NCI-H2107 treated with DMSO at 0.1 percent for 48 hours (cell line): ENCODE measurements around the gene TEC.

Source experiments
- DNase-seq: peaks from one replicate; lab custom pipeline; 2025; ENCODE audit not compliant: unreplicated experiment; lab: John Stamatoyannopoulos, UW

The TEC gene

DNA sequence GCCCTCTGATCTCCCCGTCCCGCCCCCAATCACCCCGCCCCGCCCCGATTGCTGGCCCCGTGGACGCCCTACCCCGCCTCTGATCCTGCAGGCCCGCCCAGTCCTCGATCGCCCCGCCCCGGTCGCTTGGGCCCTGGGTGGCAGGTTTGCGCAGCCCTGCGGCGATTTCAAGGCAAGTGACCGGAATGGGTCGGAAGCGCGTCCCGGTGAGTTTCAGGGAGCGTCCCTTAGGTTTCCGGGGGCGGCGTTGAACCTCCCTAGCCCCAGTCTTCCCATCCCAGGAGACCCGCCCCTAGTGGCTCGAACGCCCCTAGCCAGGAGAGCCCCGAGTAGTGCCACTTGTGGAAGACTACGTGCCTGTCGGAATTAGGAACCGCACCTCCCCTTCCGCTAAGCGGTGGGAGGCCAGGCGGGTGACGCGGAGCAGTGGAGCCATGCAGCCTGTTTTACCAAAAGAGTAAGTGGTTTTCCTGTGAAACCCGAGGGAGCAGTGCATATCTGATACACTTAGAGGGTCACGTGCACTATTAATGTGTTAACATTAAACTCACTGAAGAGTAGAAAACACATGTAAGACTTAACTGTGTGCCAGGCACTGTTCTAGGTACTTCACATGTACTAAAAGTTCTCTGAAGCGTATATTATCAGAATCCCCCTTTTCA, 354 bp upstream of the TEC start:
- peak; percentile 13 for DNase-seq

DNA sequence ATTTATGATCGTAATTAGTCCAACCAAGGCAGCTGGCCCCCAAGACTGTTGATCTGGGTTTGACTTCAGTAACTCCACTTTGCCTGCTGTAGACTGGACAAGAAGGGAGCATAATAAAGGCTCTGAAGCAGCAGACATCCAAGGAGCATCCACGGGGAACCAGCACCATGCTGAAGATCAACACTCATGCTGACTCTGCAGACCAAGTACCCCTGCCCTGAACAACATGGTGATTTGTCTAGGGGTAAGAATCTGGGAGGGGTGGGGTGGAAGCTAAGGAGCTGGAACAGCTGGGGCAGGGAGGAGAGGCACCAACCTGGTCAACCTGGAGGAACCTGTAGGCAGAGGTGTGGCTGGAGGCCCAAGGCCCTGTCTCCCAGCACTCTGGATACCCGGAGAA, 2.1 kb downstream of the TEC start:
- DNase-seq, result no peak

DNA sequence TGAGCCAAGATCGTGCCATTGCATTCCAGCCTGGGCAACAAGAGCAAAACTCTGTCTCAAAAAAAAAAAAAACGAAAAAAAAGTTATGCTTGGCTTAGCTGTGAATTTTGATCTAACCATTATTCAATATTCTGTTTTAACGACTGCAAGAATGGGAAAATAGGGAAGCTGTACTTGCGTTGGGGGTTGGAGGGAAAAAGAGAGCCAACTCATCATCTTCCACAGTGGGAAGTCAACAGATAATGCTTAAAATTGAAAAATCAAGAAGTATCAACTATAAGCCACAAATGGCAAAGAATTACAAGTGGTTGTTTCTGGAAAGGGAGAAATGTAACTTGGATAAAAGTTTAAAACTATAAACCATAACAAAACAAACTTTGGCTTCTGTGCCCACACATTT, 2.9 kb downstream of the TEC start:
- DNase-seq, result no peak

DNA sequence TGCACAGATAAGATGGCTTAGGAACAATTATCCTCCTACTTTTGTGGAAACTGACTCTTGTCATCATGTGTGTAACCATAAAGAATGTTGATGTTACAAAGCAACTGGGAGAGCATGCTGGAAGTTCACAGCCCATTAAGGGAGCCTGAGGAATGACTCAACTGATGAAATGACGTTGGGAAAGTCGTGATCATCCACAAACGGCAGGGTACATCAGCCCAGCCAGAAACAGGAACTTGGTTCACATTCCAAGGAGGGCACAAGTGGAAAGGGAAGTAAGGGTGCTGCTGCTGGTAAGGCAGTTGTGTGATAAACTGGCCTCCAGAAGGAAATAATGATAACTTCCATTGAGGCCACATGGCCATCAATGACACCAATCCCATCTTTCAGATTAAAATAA, 6.7 kb downstream of the TEC start:
- DNase-seq, result no peak

DNA sequence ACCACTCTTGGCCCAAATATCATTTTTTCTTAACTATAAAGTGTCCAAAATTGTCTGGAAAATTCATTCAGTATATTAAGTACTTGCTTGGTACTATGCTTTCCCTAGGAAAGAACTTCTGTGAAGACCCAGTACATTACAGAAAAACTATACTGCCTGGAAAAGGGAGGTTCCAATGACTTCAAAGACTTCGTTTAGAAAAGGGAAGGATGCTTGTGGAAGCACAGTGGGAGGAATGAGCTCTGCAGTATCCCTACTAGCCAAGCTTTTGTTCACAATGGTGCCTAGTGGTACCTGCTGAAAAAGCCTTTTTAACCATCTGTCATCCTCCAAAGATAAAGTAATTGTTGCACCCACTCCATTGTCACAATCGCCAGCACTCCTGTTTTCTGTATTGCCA, 7.2 kb downstream of the TEC start:
- no peak for DNase-seq

DNA sequence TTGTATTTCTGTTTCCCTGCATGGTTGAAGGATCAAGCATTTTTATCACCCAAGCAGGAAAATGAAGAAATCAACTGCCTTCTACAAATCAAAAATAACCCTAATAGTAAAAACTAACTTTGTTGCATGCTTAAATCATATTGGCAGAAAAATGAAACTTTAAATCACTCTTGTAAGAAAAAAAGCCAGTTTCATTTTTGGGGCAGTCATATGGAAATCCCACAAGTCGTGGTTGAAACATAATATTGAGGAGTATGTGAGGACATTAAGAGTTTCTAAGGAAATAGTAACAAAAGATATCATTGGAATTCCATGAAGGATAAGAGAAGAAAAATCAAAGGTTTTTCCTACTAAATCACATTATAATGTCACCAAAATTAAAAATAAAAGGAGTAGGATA, 8.4 kb downstream of the TEC start:
- no peak for DNase-seq

DNA sequence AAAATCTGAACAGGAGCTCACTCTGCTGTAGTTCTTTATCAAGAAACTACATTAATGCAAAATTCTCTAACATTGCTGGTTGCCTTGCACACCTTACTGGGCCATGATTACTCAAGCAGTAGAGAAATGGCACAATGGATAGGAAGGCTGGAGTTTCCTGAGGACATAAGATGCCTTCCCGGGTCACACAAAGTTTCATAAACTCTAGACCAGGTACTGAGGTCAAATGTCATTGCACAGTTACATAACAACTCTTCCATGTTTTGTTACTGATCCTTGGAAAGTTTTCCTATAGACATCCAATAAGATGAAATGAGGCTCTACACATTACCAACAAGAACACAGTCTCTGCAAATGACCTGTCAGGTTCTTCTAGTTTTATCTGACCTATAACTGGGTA, 9.9 kb downstream of the TEC start:
- no peak for DNase-seq

DNA sequence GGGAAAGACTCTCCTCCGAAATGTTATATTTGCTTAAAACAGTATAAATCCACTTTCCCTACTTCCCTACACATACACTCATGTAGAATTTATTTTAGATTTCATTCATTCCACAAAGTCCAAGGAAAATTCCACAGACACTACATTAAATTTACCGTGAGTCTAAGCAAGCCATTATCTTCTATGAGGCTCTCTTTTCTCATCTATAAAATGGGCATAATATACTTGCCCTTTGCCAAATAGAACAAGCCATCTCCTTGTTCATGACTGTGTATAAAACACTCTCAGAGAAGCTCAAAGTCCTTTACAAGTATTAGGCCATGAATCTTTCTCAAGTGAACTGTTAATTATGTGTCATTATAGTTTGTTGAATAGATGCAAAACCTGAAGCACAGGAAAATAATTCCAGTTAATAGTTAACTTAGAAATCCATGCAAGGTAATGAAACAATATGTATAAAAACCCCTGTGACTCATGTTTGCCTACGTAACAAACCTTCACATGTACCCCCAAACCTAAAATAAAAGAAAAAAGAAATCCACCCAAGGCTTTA, 10.7 kb downstream of the TEC start:
- no peak for DNase-seq

DNA sequence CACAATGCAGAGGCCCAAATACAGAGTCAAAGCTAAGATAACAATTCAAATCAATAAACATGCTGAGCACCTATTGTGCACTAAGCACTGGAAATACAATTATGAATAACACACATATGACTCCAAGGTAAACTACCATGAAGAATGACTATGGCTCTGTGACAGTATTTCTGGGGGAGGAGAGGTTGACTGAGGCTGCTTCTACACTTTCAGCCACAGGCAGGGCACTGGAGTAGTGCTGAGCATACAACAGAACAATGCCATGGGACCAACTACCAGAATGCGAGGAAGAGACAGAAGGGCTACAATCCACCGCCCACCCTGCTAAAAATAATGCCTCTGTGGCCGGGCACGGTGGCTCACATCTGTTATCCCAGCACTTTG, 13.7 kb downstream of the TEC start:
- DNase-seq, result no peak

DNA sequence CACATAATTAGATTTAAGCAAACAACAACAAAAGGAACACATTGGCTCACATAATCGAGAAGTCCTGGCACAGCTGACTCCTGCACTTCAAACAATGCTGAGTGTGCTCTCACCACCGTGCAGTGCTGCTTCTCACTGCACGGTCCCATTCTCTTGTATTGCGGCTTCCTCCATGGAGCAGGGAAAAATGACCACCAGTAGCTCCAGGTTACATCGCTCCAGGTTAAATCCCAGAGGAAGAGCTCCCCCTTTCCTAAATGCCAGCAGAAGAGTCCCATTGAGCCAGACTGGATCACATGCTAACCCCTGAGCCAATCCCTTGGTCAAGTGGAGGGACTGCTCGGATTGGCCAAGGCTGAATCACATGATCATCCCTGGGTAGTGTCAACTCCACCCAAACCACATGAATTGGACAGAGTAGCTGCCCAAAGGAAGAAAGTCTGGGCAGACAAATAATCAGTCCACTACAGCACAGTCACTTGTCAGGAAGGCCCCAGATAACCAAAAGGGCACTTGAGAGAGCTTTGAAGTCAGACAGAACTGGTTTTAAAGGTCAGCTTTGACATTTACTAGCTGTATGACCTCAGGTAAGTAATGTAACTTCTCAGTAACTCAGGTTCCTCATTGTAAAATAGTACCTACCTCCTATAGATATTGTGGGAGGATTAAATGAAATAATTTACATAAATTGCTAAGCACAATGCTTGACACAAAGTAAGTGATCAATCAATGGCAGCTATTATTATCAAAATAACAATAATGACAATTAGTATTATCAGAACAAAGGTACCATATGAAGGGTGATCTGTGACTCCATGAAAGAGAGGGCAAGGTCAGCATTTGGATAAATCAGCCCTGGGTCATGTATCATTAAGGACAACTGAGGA, 14.3 kb downstream of the TEC start:
- DNase-seq, result no peak

DNA sequence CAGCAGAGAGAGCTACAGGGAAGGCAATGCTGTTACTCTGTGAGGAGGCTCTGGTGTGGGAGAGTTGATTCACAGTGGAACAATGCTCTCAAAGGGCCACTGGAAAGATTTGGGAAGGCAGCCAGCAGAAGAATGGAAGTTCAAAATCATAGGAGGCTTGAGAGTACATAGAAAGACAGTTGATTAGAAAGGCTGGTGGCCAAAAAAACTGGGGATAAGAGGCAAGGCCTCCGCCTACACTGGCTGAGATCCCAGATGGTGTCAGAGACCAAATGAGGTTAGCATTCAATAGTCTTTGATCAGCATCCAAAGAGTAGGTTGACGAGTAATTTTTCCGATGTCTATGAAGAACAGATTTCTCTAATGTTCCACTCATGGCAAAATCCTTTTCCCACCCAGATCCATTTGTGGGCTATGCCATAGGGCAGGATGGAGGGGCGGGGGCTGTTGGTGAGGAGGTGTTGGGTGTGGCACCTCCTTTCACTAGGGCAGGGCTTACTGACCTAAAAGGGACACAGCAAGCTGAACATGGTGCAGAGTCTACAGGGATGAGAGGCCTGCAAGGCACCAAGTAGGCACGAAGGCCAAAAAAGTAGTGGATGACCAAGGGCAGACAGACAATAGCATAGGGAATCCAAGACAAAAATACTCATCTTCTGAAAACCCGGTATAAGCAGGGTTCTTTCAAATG, 15.1 kb downstream of the TEC start:
- no peak for DNase-seq

DNA sequence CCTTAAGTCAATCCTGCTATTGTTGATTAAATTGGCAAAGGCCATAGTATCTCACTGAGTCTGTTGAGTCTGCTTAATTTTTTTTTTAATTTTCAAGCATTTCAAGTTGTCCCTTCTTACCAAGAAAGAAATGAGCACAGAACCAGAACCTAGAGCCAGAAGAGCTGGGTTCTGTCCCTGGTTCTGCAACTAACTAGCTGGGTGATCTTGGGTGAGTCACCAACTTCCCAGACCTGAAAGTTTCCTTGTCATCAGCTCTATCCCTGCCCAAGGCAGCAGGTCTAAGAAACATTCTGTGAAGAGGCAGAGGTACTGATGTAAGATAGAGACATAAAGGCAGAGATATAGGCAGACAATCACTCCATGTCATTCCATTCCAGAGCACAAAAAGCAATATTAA, 17.3 kb downstream of the TEC start:
- DNase-seq, result no peak

DNA sequence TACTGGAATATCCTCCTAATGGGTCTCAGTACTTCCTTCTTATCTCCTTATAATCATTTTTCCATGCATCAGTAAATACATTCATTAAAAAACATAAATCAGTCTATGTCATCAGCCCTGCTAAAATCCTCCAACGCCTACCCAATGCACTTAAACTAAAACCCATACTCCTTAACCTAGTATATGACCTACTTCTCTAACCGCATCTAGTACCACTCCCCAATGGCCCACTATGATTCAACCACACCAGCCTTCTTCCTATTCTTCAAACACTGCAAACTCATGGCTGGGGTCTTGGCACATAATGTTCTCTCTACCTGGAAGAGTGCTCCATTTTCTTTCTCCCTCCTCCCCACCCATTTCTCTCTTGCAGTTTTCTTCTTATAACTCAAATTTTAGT, 18.7 kb downstream of the TEC start:
- no peak for DNase-seq

DNA sequence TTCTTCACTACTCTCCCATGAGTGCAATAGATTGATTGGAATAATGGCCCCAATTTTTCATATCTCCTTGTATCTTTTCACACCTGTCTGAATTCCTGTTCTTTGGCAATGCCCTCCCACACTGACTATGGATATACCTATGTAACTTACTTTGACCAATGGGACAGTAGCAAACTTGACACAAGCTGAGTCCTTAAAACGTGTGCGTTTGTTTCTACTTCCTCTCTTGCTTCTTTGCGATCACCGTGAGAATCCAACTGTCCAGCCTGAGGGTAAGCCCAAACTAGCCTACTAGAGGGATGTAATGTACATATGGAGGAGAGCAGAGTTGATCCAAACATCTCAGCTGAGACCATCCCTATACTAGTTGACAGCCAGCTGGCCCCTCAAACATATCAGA, 19.3 kb downstream of the TEC start:
- no peak for DNase-seq

DNA sequence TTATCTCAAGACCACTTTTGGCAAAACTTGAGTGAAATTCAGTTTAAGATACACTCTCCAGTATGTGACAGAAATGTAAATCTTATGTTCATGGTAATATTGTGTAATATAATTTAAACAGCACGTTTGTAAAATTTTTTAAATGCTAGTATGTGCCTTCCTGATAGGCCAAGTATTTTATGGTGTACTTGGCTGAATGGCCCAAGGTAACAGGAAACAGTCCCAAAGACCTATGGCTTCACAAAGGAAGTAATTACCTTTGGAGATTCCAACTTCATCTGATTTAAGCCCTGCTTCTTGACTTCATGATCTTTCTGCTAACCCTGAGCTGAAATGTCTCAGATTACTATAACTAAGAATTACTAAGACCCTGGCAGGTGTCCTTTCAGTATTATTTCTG, 20.3 kb downstream of the TEC start:
- DNase-seq, result no peak

DNA sequence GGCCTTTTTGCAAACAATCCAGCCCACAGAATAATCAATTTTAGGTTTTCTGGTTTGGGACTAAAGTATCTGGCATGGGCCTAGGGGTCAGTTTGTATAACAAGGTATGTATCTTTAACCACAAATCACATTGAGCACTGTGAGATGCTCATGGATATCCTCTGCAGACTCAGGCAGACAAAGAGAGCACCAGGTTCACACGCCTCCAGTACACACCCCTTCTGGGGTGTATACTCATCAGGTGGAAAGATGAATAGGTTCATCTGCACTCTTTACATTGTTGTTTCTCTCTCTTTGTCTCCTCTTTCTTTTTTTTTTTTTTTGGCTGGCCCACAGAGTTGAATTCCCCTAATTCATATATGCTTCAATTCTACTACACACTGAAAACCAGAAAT, 21.1 kb downstream of the TEC start:
- no peak for DNase-seq

DNA sequence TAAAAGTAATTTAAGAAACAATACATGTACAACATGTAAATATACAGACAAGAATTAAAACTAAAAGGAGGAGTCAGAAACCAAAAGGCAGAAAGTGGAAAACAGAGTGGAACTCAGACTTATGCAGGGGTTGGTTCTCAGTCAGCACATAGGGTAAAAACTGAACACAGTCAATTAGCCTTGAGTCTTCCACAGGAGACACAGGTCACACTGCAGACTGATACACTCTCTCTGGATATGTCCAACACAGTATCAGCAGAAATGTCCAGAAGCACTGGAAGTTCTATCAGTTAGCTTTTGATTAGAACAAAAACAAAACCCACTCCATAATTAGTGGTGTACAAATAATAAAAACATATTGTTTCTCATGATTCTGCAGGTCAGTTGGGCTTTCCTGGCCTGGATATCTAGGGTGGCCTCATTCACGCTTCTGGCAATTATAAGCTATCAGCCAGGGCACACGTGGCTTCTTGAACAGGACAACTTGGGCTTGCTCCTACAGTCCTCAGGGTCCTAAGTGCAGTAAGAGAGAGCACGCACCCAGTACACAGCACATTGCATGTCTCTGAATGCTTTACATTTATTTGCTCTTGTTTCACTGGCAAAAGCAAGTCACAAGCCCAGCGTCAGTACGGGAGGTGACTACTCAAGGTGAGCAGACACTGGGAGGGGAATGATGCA, 21.6 kb downstream of the TEC start:
- no peak for DNase-seq

DNA sequence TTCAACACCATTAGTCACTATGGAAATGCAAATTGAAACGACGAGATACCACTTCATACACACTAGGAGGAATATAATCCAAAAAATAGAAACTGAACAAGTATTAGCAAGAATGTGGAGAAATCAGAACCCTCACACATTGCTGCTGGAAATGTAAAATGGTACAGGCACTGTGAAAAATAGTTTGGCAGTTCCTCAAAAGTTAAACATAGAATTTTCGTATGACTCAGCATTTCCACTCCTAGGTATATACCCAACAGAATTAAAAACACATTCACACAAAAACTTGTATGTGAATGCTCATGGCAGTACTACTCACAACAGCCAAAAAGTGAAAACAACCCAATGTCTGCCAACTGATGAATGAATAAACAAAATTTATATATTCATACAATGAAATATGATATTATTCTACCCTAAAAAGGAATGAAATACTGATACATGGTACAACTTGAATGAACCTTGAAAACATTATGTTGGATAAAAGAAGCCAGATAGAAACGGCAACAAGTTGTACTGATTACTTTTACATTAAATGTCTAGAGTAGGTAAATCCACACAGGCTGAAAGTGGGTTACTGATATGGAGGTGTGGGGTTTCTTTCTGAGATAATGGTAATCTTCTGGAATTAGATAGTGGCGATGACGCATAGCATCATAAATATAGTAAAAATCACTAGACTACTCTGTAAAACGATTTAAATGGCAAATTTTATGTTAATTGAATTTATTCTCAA, 22.3 kb downstream of the TEC start:
- DNase-seq, result no peak

DNA sequence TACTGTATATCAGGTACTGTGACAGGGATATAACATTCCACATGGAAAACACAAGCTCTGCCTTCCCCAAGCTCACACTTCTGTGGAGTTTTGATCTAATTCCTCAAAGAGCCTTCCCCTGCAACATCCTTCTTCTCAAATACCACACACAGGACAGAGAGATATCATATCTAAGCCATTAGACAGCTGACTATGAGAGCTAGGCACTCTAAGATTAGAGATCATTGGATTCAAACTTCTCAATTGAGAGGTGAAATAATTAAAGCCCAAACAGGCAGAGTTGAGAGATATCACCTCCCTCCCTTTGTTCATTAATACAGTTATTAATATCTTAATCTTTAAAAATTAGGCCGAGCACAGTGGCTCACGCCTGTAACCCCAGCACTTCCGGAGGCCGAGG, 25.0 kb downstream of the TEC start:
- DNase-seq, result no peak

DNA sequence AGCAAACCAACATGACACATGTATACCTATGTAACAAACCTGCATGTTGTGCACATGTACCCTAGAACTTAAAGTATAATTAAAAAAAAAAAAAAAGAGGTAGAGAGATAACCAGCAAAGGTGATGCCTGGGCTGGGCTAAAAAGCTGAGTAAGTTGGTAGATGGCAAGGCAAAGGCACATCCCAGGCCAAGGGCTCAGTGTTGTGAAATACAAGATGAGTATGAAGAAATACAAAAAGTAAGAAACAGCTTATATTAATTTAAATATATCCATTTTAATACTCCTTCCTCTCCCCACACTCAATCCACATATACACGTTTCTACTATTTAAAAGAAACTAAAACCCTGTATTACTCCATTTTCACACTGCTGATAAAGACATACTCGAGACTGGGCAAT, 25.8 kb downstream of the TEC start:
- no peak for DNase-seq

DNA sequence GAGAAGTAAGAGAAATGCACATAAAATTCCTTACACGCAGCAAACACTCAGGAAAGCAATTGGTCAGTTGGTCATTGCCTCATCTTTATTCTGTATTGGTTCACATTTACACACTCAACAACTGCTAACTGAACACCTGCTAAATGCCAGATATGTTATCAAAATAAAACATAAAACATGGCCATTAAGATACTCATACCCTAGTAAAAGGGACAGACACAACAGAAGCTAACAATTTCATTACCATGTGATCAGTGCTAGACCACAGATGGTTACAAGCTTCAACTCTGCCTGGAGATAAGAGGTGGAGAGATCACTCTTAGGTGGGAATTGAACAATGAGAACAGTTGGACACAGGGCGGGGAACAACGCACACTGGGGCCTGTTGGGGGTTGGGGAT, 26.2 kb downstream of the TEC start:
- DNase-seq, result no peak
